KMS-11 (cell line): ENCODE data around the gene CGAS.

Source experiments
- H2AFZ ChIP-seq: fragments of 200-600 bp; sonication (generic); 2 replicates; pipeline ENCODE4 v1.6.1; 2016; ENCODE audit warnings: antibody characterized with exemption, mixed run types, low read depth
- H3K27ac ChIP-seq: fragments of 200-600 bp; sonication (generic); 2 replicates; pipeline ENCODE4 v1.6.1; 2016; ENCODE audit warnings: mild to moderate bottlenecking, mixed run types
- H3K27me3 ChIP-seq: fragments of 200-600 bp; sonication (generic); 2 replicates; pipeline ENCODE4 v1.6.1; 2017; ENCODE audit warnings: mild to moderate bottlenecking, low read depth, mixed run types, moderate library complexity; ENCODE audit not compliant: insufficient read depth
- H3K36me3 ChIP-seq: fragments of 200-600 bp; sonication (generic); 2 replicates; pipeline ENCODE4 v1.6.1; 2017; ENCODE audit warnings: mild to moderate bottlenecking, mixed run types; ENCODE audit not compliant: insufficient read depth
- H3K4me1 ChIP-seq: fragments of 200-600 bp; sonication (generic); 2 replicates; pipeline ENCODE4 v1.6.1; 2016; ENCODE audit warnings: mild to moderate bottlenecking, low read depth, mixed run types; ENCODE audit not compliant: poor library complexity, severe bottlenecking
- H3K4me2 ChIP-seq: fragments of 200-600 bp; sonication (generic); 2 replicates; pipeline ENCODE4 v1.7.0; 2016; ENCODE audit warnings: mild to moderate bottlenecking, mixed run types
- H3K4me3 ChIP-seq: fragments of 200-600 bp; sonication (generic); IDR thresholded peaks from 2 replicates; pipeline ENCODE4 v1.6.1; 2017; ENCODE audit warnings: low read depth, low read length, mixed read lengths; ENCODE audit not compliant: insufficient read depth
- H3K79me2 ChIP-seq: fragments of 200-600 bp; sonication (generic); 2 replicates; pipeline ENCODE4 v1.6.1; 2016; ENCODE audit warnings: low read depth, mixed run types; ENCODE audit not compliant: insufficient read depth
- H3K9ac ChIP-seq: fragments of 200-600 bp; sonication (generic); 2 replicates; pipeline ENCODE4 v1.6.1; 2016; ENCODE audit warnings: mild to moderate bottlenecking, mixed run types
- H4K20me1 ChIP-seq: fragments of 200-600 bp; sonication (generic); 2 replicates; pipeline ENCODE4 v1.6.1; 2016; ENCODE audit warnings: mild to moderate bottlenecking, mixed run types; ENCODE audit not compliant: insufficient read depth
- CTCF ChIP-seq: fragments of 200-600 bp; sonication (generic); conservative IDR thresholded peaks from 2 replicates; pipeline ENCODE4 v1.6.1; 2017; ENCODE audit warnings: low read depth, mild to moderate bottlenecking, antibody characterized with exemption, low read length, moderate library complexity, mixed read lengths

The CGAS gene

GRCh38 chr6:73452107-73452461 lies at the start of gene CGAS:
CGAS (minus strand) TSS chr6:73452297; CDS start chr6:73452181, 116 bp downstream.
- Histone ChIP-seq H3K27ac (peak within 1 kb of the TSS; percentile 90), H3K9ac (peak within 1 kb of the TSS; percentile 96), H3K36me3 (no peaks in the 10 kb centered on the region), H4K20me1 (peaks cover 14% of the 10 kb centered on the region), H3K79me2 (peaks cover 50% of the 10 kb centered on the region), H3K27me3 (no peaks in the 10 kb centered on the region), H3K4me3 (no peak within 1 kb of the TSS), H3K4me2 (peak within 1 kb of the TSS; percentile 85), H2AFZ (peak within 1 kb of the TSS; percentile 67), H3K4me1 (peaks cover 57% of the 10 kb centered on the region)
- no peak for TF ChIP-seq CTCF

- Histone ChIP-seq H3K4me3 (no peak overlapping the region), H3K27me3 (no peaks in the 10 kb centered on the region), H3K36me3 (peaks cover 12% of the 10 kb centered on the region; the same call in 1 of the 2 replicates), H3K9ac (no peak overlapping the region), H3K27ac (no peak overlapping the region), H3K4me2 (no peak overlapping the region), H3K79me2 (no peaks in the 10 kb centered on the region), H3K4me1 (no peaks in the 10 kb centered on the region), H2AFZ (no peak overlapping the region), H4K20me1 (no peaks in the 10 kb centered on the region)
- no peak for TF ChIP-seq CTCF
Measured at GRCh38 chr6:73497915-73498314, 45.8 kb upstream of the CGAS start.

DNA sequence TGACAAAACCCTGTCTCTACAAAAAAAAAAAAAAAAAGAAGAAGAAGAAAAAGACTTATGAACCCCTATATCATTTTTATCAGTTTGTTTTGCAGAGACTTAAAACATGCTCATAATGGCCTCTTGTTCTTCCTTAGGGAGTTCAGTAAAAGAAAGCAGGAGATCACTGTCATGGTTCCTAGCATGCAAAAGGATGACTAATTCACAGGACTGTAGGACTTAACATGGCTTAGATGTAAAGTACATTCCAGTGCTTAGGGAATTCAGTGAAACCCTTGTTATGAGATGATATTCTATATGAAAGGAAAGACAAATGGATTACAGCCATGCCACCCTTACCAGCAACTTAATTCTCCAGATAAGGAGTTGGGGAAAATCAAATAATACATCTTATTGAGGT lies 39.3 kb upstream of the CGAS start:
- Histone ChIP-seq H2AFZ (no peak overlapping the region), H3K4me2 (no peak overlapping the region), H3K4me1 (no peaks in the 10 kb centered on the region), H4K20me1 (no peaks in the 10 kb centered on the region), H3K36me3 (peaks cover 7% of the 10 kb centered on the region; the same call in 1 of the 2 replicates), H3K27ac (no peak overlapping the region), H3K9ac (no peak overlapping the region), H3K79me2 (no peaks in the 10 kb centered on the region), H3K27me3 (no peaks in the 10 kb centered on the region), H3K4me3 (no peak overlapping the region)
- no peak for TF ChIP-seq CTCF

GRCh38 chr6:73487473-73487872 lies 35.4 kb upstream of the CGAS start:
- H3K4me1 ChIP-seq, result no peaks in the 10 kb centered on the region
- no peak overlapping the region for H3K9ac ChIP-seq
- H3K79me2 ChIP-seq, result no peaks in the 10 kb centered on the region
- H3K4me2 ChIP-seq, result no peak overlapping the region
- H3K27ac ChIP-seq, result no peak overlapping the region
- no peak overlapping the region for H2AFZ ChIP-seq
- H3K4me3 ChIP-seq, result no peak overlapping the region
- no peak for TF ChIP-seq CTCF
- H3K27me3 ChIP-seq, result no peaks in the 10 kb centered on the region
- H3K36me3 ChIP-seq, result peaks cover 4% of the 10 kb centered on the region; the same call in 1 of the 2 replicates
- H4K20me1 ChIP-seq, result no peaks in the 10 kb centered on the region
